Suprapubic skin (tissue), 3 donors: Measurements from ENCODE around the gene MAPK8IP2.

Experiments used
- CTCF ChIP-seq, 2 donors: fragments of 200-600 bp in 1 of 2; fragments of 450-650 bp in 1 of 2; sonication (generic) in 1 of 2; IDR thresholded peaks; one replicate each; pipeline ENCODE4 v1.5.1; 2016 to 2019; ENCODE audit warnings: antibody characterized with exemption in 2 of 2, mild to moderate bottlenecking in 1 of 2, moderate library complexity in 1 of 2
- EP300 ChIP-seq: sonication (generic); formaldehyde crosslinking; IDR thresholded peaks from one replicate; pipeline ENCODE4 v1.6.1; 2017; ENCODE audit warnings: antibody characterized with exemption
- POLR2A ChIP-seq, 2 donors: fragments of 450-650 bp; IDR thresholded peaks; one replicate each; pipeline ENCODE4 v1.6.1; 2017; ENCODE audit warnings: antibody characterized with exemption in 2 of 2, mild to moderate bottlenecking in 2 of 2, moderate library complexity in 2 of 2

DNA sequence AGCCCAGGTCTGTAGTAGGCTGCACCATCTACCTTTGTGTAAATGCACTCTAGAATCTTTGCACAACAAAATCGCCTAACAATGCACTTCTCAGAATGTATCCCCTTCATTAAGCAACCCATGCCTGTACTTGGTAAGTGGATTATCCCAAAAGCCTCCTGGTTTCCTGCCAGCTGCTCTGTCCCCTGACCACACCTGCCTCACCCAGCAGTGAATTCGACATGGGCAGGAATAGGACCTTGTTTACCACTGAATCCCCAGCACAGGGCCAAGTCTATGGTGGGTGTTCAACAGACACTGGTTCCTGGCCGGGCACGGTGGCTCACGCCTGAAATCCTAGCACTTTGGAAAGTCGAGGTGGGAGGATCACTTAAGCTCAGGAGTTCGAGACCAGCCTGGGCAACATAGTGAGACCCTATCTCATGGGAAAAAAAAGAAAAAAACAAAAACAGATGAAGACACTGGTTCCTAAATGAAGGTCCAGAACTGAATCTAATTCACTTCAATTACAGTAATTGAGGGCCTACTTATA, 32.8 kb upstream of the MAPK8IP2 start:
- TF ChIP-seq CTCF (IDR thresholded peaks at IDR 0.05) (no peak), POLR2A (IDR thresholded peaks at IDR 0.05) (no peak), EP300 (no peak)
